ENCODE data around the gene TPSD1.
"Not testable (repeated sequence)": the region's sequence is repeated elsewhere in the genome, so short reads cannot be mapped to it uniquely, and the experiment has no call there.

TPSD1 gene

GRCh38 chr16:1220841-1221627, 34.8 kb upstream of the TPSD1 start:
- DNase-seq (ENCODE audit: low read depth in 2 of 2) = no peak

GRCh38 chr16:1221628-1222552, 34.0 kb upstream of the TPSD1 start:
- no peak for DNase-seq (ENCODE audit: low read depth in 2 of 2)

GRCh38 chr16:1222553-1223354, 33.1 kb upstream of the TPSD1 start:
- no peak for DNase-seq (ENCODE audit: low read depth in 2 of 2)

- DNase-seq (ENCODE audit: low read depth in 2 of 2) = no peak
These were observed 32.3 kb upstream of the TPSD1 start for GRCh38 chr16:1223355-1224214.

- no peak for DNase-seq (ENCODE audit: low read depth in 2 of 2)
These were observed 31.3 kb upstream of the TPSD1 start for GRCh38 chr16:1224558-1224957.

- DNase-seq (ENCODE audit: low read depth in 2 of 2) = no peak
These were observed 30.8 kb upstream of the TPSD1 start, which contains the start of gene TPSG1 for GRCh38 chr16:1225051-1225451. Gene TPSG1 (minus strand): TSS chr16:1225268. CDS start chr16:1225252, 16 bp downstream.

- not testable (repeated sequence) for DNase-seq (ENCODE audit: low read depth in 2 of 2)
These were observed 30.0 kb upstream of the TPSD1 start for GRCh38 chr16:1225728-1226311.

GRCh38 chr16:1226692-1227091, 29.2 kb upstream of the TPSD1 start:
- not testable (repeated sequence) for DNase-seq (ENCODE audit: low read depth in 2 of 2)

GRCh38 chr16:1228227-1228626, 27.6 kb upstream of the TPSD1 start:
- not testable (repeated sequence) for DNase-seq (ENCODE audit: low read depth in 2 of 2)

GRCh38 chr16:1229476-1229875, 26.4 kb upstream of the TPSD1 start:
- not testable (repeated sequence) for DNase-seq (ENCODE audit: low read depth in 2 of 2)

GRCh38 chr16:1230084-1230470, 25.8 kb upstream of the TPSD1 start, which contains the start of gene TPSB2:
Gene TPSB2 (minus strand): TSS chr16:1230184. CDS start chr16:1229951, 233 bp downstream.
- DNase-seq (ENCODE audit: low read depth in 2 of 2) = not testable (repeated sequence)

- DNase-seq (ENCODE audit: low read depth in 2 of 2) = not testable (repeated sequence)
These were observed 25.2 kb upstream of the TPSD1 start for GRCh38 chr16:1230471-1231212.

GRCh38 chr16:1231301-1231700, 24.6 kb upstream of the TPSD1 start:
- not testable (repeated sequence) for DNase-seq (ENCODE audit: low read depth in 2 of 2)

- DNase-seq (ENCODE audit: low read depth in 2 of 2) = not testable (repeated sequence)
These were observed 23.7 kb upstream of the TPSD1 start for GRCh38 chr16:1232049-1232748.

GRCh38 chr16:1236659-1237058, 19.2 kb upstream of the TPSD1 start:
- DNase-seq (ENCODE audit: low read depth in 2 of 2) = not testable (repeated sequence)

GRCh38 chr16:1237990-1238389, 17.9 kb upstream of the TPSD1 start:
- no peak for DNase-seq (ENCODE audit: low read depth in 2 of 2)

- not testable (repeated sequence) for DNase-seq (ENCODE audit: low read depth in 2 of 2)
These were observed 17.0 kb upstream of the TPSD1 start for GRCh38 chr16:1238909-1239308.

- DNase-seq (ENCODE audit: low read depth in 2 of 2) = not testable (repeated sequence)
These were observed 16.3 kb upstream of the TPSD1 start for GRCh38 chr16:1239575-1239974.

GRCh38 chr16:1240436-1240835, 15.4 kb upstream of the TPSD1 start, which contains the start of gene TPSAB1:
Gene TPSAB1 (plus strand): TSS chr16:1240705. CDS start chr16:1240939, 234 bp downstream.
- DNase-seq (ENCODE audit: low read depth in 2 of 2) = not testable (repeated sequence)
